ENCODE measurements around the gene B9D1. TPM values are rescaled to one million over a fixed set of nuclear protein-coding genes. Genes with fewer than 3 reads are reported as not detected.

Gene B9D1
- total RNA-seq, 1 experiment from 2014 or later, result 33.8 TPM

- no peak for DNase-seq (ENCODE audit: low read depth)
These were observed 23.1 kb downstream of the B9D1 start for GRCh38 chr17:19339341-19339815.

DNA sequence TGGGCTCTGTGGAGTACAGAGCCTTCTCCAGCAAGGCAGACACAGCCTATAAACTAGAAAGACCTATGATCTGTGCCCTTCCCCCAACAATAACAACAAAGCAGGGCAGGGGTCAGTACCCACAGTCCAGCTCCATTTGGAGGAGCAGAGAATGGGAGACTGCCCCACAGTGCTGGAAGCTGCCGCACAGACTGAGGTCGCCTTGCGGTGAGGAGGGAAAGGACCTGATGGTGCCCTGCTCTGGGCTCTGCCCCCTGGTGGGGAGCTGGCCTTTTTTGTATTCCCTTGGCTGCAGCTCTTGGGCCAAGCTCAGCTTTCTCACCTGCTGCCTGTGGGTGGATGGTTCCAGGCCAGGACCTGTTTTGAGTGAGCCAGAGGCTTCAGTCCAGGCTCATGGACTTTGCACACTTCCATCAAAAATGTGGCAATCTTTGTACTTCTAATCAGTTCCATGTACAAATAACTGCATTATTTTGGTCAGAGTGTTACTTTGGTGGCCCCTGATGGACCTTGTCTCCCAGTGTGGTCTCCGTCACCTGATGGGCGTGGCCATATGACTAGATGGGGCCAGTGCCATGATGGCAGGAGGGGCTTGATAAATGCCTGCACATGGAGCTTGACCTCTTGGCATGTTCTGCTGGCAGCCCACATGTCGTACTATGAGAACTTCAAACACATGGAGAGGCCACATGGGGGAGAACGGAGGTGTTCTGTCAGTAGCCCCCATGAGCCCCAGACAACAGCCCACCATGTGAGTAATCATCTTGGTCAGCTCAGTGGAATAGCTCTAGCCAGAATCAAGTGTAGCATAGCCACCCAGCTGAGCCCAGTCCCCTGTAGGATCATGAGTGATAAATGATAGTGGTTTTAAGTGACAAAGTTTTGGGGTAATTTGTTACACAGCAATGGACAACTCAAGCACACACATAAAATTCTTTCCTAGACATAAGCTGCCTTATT, 24.2 kb downstream of the B9D1 start:
- DNase-seq (ENCODE audit: low read depth), result peak; percentile 40

DNA sequence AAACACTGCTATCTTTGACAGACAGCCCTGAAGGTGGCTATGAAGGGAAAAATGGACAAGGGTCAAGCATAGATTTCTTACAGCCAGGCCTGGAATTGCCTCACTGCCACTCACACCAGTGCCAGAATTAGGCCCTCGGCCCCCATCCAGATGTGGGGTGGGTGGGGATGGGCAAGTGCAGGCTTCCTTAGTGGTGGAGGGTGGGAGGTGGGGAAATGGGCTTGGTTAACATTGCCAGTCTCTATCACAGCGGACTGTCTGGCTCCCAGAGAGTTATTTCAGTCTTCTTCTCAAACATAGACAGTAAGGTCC, 24.9 kb downstream of the B9D1 start:
- DNase-seq (ENCODE audit: low read depth), result no peak

- DNase-seq (ENCODE audit: low read depth), result no peak
These were observed 25.4 kb downstream of the B9D1 start for GRCh38 chr17:19336938-19337711.

- no peak for DNase-seq (ENCODE audit: low read depth)
These were observed 26.4 kb downstream of the B9D1 start for GRCh38 chr17:19335951-19336631.

DNA sequence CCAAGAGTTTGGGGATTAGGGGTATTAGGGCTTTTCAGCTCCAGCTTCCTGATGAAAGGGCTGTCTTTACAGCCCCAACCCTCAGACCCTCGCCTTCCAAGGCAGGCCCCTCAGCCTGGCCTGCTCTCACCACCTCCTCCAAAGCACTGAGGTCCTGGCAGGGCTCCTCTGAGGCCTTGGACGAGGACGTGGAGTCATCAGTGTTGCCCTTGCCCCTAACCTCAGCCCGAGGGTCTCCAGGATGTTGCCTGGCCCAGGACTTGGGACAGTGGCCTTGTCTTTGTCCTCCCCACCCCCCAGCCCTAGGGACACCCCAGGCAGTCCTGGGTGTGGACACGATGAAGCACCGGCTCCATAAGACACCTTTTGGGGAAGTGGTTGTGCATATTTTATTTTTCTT, 28.2 kb downstream of the B9D1 start:
- no peak for DNase-seq (ENCODE audit: low read depth)

GRCh38 chr17:19333736-19334290, 28.7 kb downstream of the B9D1 start:
- no peak for DNase-seq (ENCODE audit: low read depth)

- DNase-seq (ENCODE audit: low read depth), result no peak
These were observed 29.4 kb downstream of the B9D1 start for GRCh38 chr17:19333132-19333440.

DNA sequence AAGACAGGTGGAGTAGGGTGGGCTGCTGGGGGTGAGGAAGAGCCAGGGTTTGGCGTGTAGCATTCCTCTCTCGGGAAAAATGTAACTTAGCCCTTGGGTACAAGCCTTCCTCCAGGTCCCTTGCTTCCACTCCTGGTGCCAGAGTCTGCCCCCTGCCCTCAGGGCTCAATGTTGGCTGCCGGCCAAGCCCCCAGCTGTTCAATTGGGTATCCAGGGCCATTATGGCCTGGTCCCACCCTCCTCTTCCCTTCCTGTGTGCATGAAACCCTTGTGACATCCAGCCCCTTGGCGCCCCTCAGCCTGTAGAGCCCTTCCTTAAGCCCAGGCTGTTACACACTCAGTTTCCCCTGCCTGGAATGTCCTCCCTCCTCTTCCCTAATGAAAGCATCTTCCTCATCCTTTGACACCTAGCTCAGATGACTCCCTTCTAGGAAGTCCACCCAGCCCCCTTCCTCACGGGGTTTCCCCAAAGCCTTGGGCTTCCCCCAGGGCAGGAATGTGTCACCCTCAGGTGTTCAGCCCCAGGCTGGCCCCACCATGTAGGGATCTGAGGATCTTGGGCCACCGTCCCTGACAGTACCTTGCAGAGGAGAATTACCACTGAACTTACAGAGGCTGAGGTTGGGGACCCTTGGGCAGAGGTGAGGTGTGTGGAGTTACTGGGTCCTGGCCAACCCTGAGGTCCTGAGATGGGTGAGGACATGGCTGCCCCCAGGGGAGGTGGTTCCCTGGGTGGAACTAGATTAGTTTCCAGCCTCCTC, 30.0 kb downstream of the B9D1 start:
- DNase-seq (ENCODE audit: low read depth), result no peak

GRCh38 chr17:19331543-19332245, 30.8 kb downstream of the B9D1 start:
- no peak for DNase-seq (ENCODE audit: low read depth)

GRCh38 chr17:19331134-19331533, 31.4 kb downstream of the B9D1 start:
- DNase-seq (ENCODE audit: low read depth), result peak; percentile 39

- no peak for DNase-seq (ENCODE audit: low read depth)
These were observed 32.3 kb downstream of the B9D1 start for GRCh38 chr17:19330271-19330670.

- no peak for DNase-seq (ENCODE audit: low read depth)
These were observed 32.7 kb downstream of the B9D1 start for GRCh38 chr17:19329839-19330238.

- DNase-seq (ENCODE audit: low read depth), result no peak
These were observed 33.4 kb downstream of the B9D1 start for GRCh38 chr17:19329136-19329535.

- no peak for DNase-seq (ENCODE audit: low read depth)
These were observed 34.0 kb downstream of the B9D1 start for GRCh38 chr17:19328441-19329061.

- peak; percentile 83 for DNase-seq (ENCODE audit: low read depth)
These were observed 35.3 kb downstream of the B9D1 start for GRCh38 chr17:19327031-19327783.

DNA sequence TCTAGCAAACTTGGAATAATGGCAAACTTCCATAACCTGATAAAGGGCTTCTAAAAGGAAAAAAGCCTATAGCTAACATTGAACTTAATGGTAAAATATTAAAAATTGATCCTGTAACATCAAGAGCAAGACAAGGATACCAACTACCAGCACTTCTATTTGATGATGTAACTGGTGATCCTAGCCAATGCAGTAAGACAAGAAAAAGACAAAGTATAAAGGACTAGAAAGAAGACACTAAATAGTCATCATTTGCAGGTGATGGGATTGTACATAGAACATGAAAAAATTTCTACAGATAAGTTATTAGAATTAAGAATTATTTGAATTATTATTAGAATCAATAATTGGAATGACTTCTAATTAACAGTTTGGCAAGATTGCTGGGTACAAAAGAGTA, 37.0 kb downstream of the B9D1 start:
- no peak for DNase-seq (ENCODE audit: low read depth)

- DNase-seq (ENCODE audit: low read depth), result no peak
These were observed 39.7 kb downstream of the B9D1 start for GRCh38 chr17:19322861-19323260.

- DNase-seq (ENCODE audit: low read depth), result no peak
These were observed 40.4 kb downstream of the B9D1 start for GRCh38 chr17:19322129-19322505.
